HG02610 (cell line): ENCODE measurements around the gene HOXD11.

Experiments
- ATAC-seq: cut with Tn5 transposase; IDR thresholded peaks from one replicate; pipeline ENCODE4 v1.9.1; 2021; ENCODE audit warnings: mild to moderate bottlenecking, moderate library complexity; ENCODE audit not compliant: unreplicated experiment

The HOXD11 gene

GRCh38 chr2:176093145-176093897 is 13.8 kb upstream of the HOXD11 start:
- no peak for ATAC-seq

- no peak for ATAC-seq
Observed at GRCh38 chr2:176093898-176094249, 13.2 kb upstream of the HOXD11 start.

- ATAC-seq, result no peak
Observed at GRCh38 chr2:176094349-176094748, 12.7 kb upstream of the HOXD11 start.

- ATAC-seq, result no peak
Observed at GRCh38 chr2:176095421-176095820, 11.7 kb upstream of the HOXD11 start.

GRCh38 chr2:176096243-176096985 is 10.7 kb upstream of the HOXD11 start:
- ATAC-seq, result no peak

DNA sequence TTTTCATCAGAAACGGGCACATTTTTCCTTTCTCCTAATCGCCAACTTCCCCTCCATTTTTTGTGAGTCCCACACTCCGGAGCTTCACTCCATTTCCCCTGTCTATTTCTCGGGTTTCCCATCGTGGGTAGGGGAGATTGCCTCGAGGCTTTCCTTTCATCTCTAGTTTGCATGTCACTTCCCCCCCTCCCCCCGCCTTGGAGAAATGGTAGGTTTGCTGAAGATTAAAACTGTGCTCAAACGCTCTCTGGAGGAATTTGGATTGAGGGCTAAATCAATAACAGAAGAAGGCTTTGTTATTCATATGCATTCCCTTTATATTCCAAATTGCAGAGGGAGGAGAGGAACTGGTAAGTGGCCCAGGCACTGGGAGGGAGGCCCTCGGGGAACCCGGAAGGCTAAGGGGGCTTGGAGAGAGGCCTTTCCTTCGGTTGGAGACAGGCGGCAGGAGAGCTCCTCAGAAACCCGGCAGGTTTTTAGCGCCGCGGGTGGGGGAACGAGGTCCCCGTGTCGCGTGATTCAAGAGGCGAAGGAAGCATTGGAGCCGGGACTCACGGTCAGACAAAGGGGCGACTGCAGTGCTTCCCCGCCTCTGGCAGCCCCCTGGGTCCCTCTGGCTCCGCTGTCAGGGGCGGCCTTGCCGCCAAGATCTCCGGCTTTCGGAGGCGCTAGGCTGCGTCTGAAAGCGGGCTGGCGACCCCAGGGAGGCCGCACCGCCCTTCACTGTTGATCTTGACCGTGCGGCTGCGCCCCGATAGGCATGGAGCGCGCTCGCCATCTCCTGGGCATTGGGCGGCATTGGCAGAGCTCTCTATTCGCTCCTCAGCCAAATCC is 9.9 kb upstream of the HOXD11 start:
- ATAC-seq, result peak; percentile 83

GRCh38 chr2:176097820-176098365 is 9.2 kb upstream of the HOXD11 start:
- no peak for ATAC-seq

GRCh38 chr2:176098366-176099158 is 8.5 kb upstream of the HOXD11 start:
- no peak for ATAC-seq

- no peak for ATAC-seq
Observed at GRCh38 chr2:176099159-176099727, 7.8 kb upstream of the HOXD11 start.

- no peak for ATAC-seq
Observed at GRCh38 chr2:176099728-176100546, 7.1 kb upstream of the HOXD11 start, which contains the start of gene HOXD12. Gene HOXD12, plus strand, starts transcription at chr2:176099795. Its CDS starts 7 bp downstream, at chr2:176099802.

- ATAC-seq, result no peak
Observed at GRCh38 chr2:176100547-176101140, 6.4 kb upstream of the HOXD11 start.

DNA sequence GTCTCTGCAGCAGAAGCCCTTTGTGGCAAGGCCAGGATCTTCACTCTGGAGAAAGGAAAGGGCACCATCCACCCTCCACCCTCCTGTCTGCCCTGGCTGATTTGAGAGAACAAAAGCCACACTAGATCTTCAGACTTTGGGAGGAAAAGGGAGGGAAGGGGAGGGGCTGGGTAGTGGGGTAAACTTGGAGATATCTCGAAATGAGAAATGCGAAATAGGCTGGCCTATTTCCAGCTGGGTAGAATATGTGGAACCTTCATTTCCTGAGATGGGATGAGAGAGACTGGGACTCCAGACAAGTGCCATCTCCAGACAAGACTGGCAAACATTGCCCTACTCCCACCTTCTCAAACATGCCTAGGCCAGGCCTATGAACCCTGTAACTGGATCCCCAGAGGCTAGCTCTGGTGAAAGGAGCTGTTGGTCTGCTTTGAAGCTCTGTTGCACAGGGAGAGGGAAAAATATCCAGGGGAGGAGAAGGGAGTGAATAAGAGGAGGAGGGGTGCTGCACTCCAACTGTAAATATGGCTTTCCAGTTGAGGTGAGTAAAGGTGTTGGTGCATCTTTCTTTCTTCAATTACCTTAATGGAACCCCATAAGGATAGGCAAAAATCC is 5.8 kb upstream of the HOXD11 start:
- ATAC-seq, result no peak

DNA sequence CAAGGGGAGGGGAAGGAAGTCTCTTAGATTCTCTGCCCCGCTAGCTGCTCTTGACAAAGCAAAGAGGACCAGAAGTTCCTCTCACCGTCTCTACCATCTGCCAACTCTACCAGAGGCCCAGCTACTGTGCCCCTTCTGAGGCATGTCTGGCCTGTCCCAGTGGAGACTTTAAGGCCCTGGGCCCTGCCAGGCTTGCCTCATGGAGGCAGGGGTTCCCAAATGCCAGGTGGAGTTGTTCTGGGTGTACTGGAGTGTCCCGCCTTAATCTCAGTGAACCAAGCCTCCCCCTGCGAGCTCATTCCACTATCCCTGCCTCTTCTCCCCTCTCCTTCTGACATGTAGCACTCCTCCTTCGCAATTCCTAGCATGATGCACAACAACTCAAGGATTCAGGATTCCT is 5.2 kb upstream of the HOXD11 start:
- ATAC-seq, result no peak

- ATAC-seq, result no peak
Observed at GRCh38 chr2:176102309-176102866, 4.7 kb upstream of the HOXD11 start.

GRCh38 chr2:176103194-176103593 is 3.9 kb upstream of the HOXD11 start:
- no peak for ATAC-seq

- no peak for ATAC-seq
Observed at GRCh38 chr2:176103742-176104315, 3.3 kb upstream of the HOXD11 start.

GRCh38 chr2:176104316-176105077 is 2.6 kb upstream of the HOXD11 start:
- ATAC-seq, result no peak
